Activated CD4-positive, alpha-beta memory T cell treated with anti-CD3 and anti-CD28 coated beads, Interleukin-2, amount 10 ng/mL, durations not matched to agents 7 days and 5 days (primary cell): Measurements from ENCODE around the gene SIAH3. TPM values are rescaled to one million over a fixed set of nuclear protein-coding genes. Genes with fewer than 3 reads are reported as not detected.

Experiments
- CTCF ChIA-PET: fragments of 350-600 bp; sonication (Branson Sonifier 250); formaldehyde crosslinking; loops from one replicate; lab custom pipeline; 2021; ENCODE audit warnings: antibody characterized with exemption, inconsistent platforms; lab: Charles Lee
- POLR2A ChIA-PET: fragments of 350-600 bp; sonication (Branson Sonifier 250); formaldehyde crosslinking; loops from one replicate; lab custom pipeline; 2021; ENCODE audit warnings: antibody characterized with exemption; lab: Charles Lee
- DNase-seq: peaks from one replicate; pipeline ENCODE4 v3.0.0-alpha.2; 2020
- H3K27ac Mint-ChIP-seq: one replicate; pipeline ENCODE4 v1.8.0; 2021; ENCODE audit warnings: mild to moderate bottlenecking, mixed read lengths
- H3K27me3 Mint-ChIP-seq: one replicate; pipeline ENCODE4 v1.8.0; 2021; ENCODE audit warnings: mixed read lengths
- H3K36me3 Mint-ChIP-seq: one replicate; pipeline ENCODE4 v1.8.0; 2021; ENCODE audit warnings: low read depth, mixed read lengths
- H3K4me1 Mint-ChIP-seq: one replicate; pipeline ENCODE4 v1.8.0; 2021; ENCODE audit warnings: mixed read lengths
- H3K4me3 Mint-ChIP-seq: one replicate; pipeline ENCODE4 v1.8.0; 2021; ENCODE audit warnings: mild to moderate bottlenecking, mixed read lengths
- H3K9me3 Mint-ChIP-seq: one replicate; pipeline ENCODE4 v1.8.0; 2021; ENCODE audit warnings: mixed read lengths
- total RNA-seq, 2 experiments: library from RNA; stranded (reverse); gene quantifications; one replicate each; pipeline ENCODE4 v1.2.3, GENCODE V29; 2021

SIAH3 gene
- under 1 TPM in 1 of 2 experiments, not detected in 1; 0.03 TPM for total RNA-seq

- H3K4me1 Mint-ChIP-seq: peaks cover 39% of the 10 kb centered on the region
- peak within 1 kb of the TSS; percentile 66 for H3K4me3 Mint-ChIP-seq
- H3K9me3 Mint-ChIP-seq: no peaks in the 10 kb centered on the region
- no peak within 1 kb of the TSS for H3K27ac Mint-ChIP-seq
- peaks cover 57% of the 10 kb centered on the region for H3K27me3 Mint-ChIP-seq
- ChIA-PET POLR2A (no interaction called here), CTCF (no interaction called here)
- no peak for DNase-seq
- no peaks in the 10 kb centered on the region for H3K36me3 Mint-ChIP-seq
Measured at GRCh38 chr13:45851171-45851921, at the start of gene SIAH3. Gene SIAH3 (minus strand): TSS chr13:45851753. CDS start chr13:45851629, 124 bp downstream.

- CTCF ChIA-PET: no interaction called here
- POLR2A ChIA-PET: no interaction called here
- Mint-ChIP-seq H3K4me3 (no peak overlapping the region), H3K9me3 (no peaks in the 10 kb centered on the region), H3K27ac (no peak overlapping the region), H3K27me3 (peaks cover 17% of the 10 kb centered on the region), H3K36me3 (no peaks in the 10 kb centered on the region), H3K4me1 (no peaks in the 10 kb centered on the region)
- DNase-seq: no peak
Measured at GRCh38 chr13:45899406-45899805, 47.9 kb upstream of the SIAH3 start.

GRCh38 chr13:45897562-45897961 is 46.0 kb upstream of the SIAH3 start:
- Mint-ChIP-seq H3K4me1 (no peaks in the 10 kb centered on the region), H3K27ac (no peak overlapping the region), H3K4me3 (no peak overlapping the region), H3K9me3 (no peaks in the 10 kb centered on the region), H3K27me3 (peaks cover 17% of the 10 kb centered on the region), H3K36me3 (no peaks in the 10 kb centered on the region)
- no peak for DNase-seq
- ChIA-PET POLR2A (no interaction called here), CTCF (no interaction called here)

- Mint-ChIP-seq H3K4me1 (no peaks in the 10 kb centered on the region), H3K36me3 (no peaks in the 10 kb centered on the region), H3K27ac (no peak overlapping the region), H3K27me3 (peaks cover 18% of the 10 kb centered on the region), H3K9me3 (no peaks in the 10 kb centered on the region), H3K4me3 (no peak overlapping the region)
- CTCF ChIA-PET: no interaction called here
- DNase-seq: no peak
- POLR2A ChIA-PET: no interaction called here
Measured at GRCh38 chr13:45896285-45896684, 44.7 kb upstream of the SIAH3 start.

- Mint-ChIP-seq H3K9me3 (no peaks in the 10 kb centered on the region), H3K4me3 (no peak overlapping the region), H3K36me3 (no peaks in the 10 kb centered on the region), H3K27me3 (peaks cover 21% of the 10 kb centered on the region), H3K27ac (no peak overlapping the region), H3K4me1 (no peaks in the 10 kb centered on the region)
- no peak for DNase-seq
- POLR2A ChIA-PET: no interaction called here
- CTCF ChIA-PET: no interaction called here
Measured at GRCh38 chr13:45895881-45896280, 44.3 kb upstream of the SIAH3 start.

GRCh38 chr13:45892513-45892912 is 41.0 kb upstream of the SIAH3 start:
- Mint-ChIP-seq H3K4me3 (no peak overlapping the region), H3K36me3 (no peaks in the 10 kb centered on the region), H3K4me1 (no peaks in the 10 kb centered on the region), H3K9me3 (no peaks in the 10 kb centered on the region), H3K27ac (no peak overlapping the region), H3K27me3 (peaks cover 7% of the 10 kb centered on the region)
- ChIA-PET CTCF (interaction anchor here (0.5 kb wide), 1 partner anchor 13 kb away, joined by 3 read pairs; no protein-coding TSS in a partner anchor), POLR2A (no interaction called here)
- no peak for DNase-seq

- Mint-ChIP-seq H3K4me3 (no peak overlapping the region), H3K27ac (no peak overlapping the region), H3K27me3 (peaks cover 9% of the 10 kb centered on the region), H3K36me3 (no peaks in the 10 kb centered on the region), H3K4me1 (no peaks in the 10 kb centered on the region), H3K9me3 (no peaks in the 10 kb centered on the region)
- POLR2A ChIA-PET: no interaction called here
- CTCF ChIA-PET: no interaction called here
- DNase-seq: no peak
Measured at GRCh38 chr13:45889590-45890243, 38.2 kb upstream of the SIAH3 start.

GRCh38 chr13:45886466-45886865 is 34.9 kb upstream of the SIAH3 start:
- no peak overlapping the region for H3K4me3 Mint-ChIP-seq
- CTCF ChIA-PET: no interaction called here
- H3K9me3 Mint-ChIP-seq: no peaks in the 10 kb centered on the region
- peaks cover 18% of the 10 kb centered on the region for H3K27me3 Mint-ChIP-seq
- DNase-seq: no peak
- H3K4me1 Mint-ChIP-seq: no peaks in the 10 kb centered on the region
- H3K36me3 Mint-ChIP-seq: no peaks in the 10 kb centered on the region
- no peak overlapping the region for H3K27ac Mint-ChIP-seq
- POLR2A ChIA-PET: no interaction called here

- ChIA-PET POLR2A (no interaction called here), CTCF (no interaction called here)
Measured at GRCh38 chr13:45885194-45885593, 33.6 kb upstream of the SIAH3 start.

GRCh38 chr13:45882626-45883025 is 31.1 kb upstream of the SIAH3 start:
- Mint-ChIP-seq H3K4me3 (no peak overlapping the region), H3K27ac (no peak overlapping the region), H3K4me1 (no peaks in the 10 kb centered on the region), H3K36me3 (no peaks in the 10 kb centered on the region), H3K9me3 (no peaks in the 10 kb centered on the region), H3K27me3 (peaks cover 23% of the 10 kb centered on the region)
- CTCF ChIA-PET: no interaction called here
- no peak for DNase-seq
- POLR2A ChIA-PET: no interaction called here

More at GRCh38 chr13:45885194-45885593, 33.6 kb upstream of the SIAH3 start:
- Mint-ChIP-seq H3K27me3 (peaks cover 19% of the 10 kb centered on the region), H3K27ac (no peak overlapping the region), H3K4me1 (no peaks in the 10 kb centered on the region), H3K36me3 (no peaks in the 10 kb centered on the region), H3K9me3 (no peaks in the 10 kb centered on the region), H3K4me3 (no peak overlapping the region)
- no peak for DNase-seq

GRCh38 chr13:45881353-45881752 is 29.8 kb upstream of the SIAH3 start:
- DNase-seq: no peak
- no peak overlapping the region for H3K27ac Mint-ChIP-seq
- H3K4me1 Mint-ChIP-seq: no peaks in the 10 kb centered on the region
- ChIA-PET CTCF (no interaction called here), POLR2A (no interaction called here)
- H3K4me3 Mint-ChIP-seq: no peak overlapping the region
- no peaks in the 10 kb centered on the region for H3K9me3 Mint-ChIP-seq
- no peaks in the 10 kb centered on the region for H3K36me3 Mint-ChIP-seq
- H3K27me3 Mint-ChIP-seq: peaks cover 23% of the 10 kb centered on the region

GRCh38 chr13:45880242-45880641 is 28.7 kb upstream of the SIAH3 start:
- no peaks in the 10 kb centered on the region for H3K4me1 Mint-ChIP-seq
- no peaks in the 10 kb centered on the region for H3K36me3 Mint-ChIP-seq
- H3K4me3 Mint-ChIP-seq: no peak overlapping the region
- ChIA-PET CTCF (no interaction called here), POLR2A (no interaction called here)
- no peak overlapping the region for H3K27ac Mint-ChIP-seq
- no peak for DNase-seq
- H3K9me3 Mint-ChIP-seq: no peaks in the 10 kb centered on the region
- peaks cover 21% of the 10 kb centered on the region for H3K27me3 Mint-ChIP-seq

- Mint-ChIP-seq H3K4me3 (no peak overlapping the region), H3K36me3 (no peaks in the 10 kb centered on the region), H3K27me3 (peaks cover 22% of the 10 kb centered on the region), H3K4me1 (no peaks in the 10 kb centered on the region), H3K27ac (no peak overlapping the region), H3K9me3 (no peaks in the 10 kb centered on the region)
- CTCF ChIA-PET: interaction anchor here (0.7 kb wide), 1 partner anchor 13 kb away, joined by 3 read pairs; no protein-coding TSS in a partner anchor
- POLR2A ChIA-PET: no interaction called here
- no peak for DNase-seq
Measured at GRCh38 chr13:45879666-45880065, 28.1 kb upstream of the SIAH3 start.
